Spleen (tissue), 11 donors: ENCODE results near the gene FIG4. TPM values are rescaled to one million over a fixed set of nuclear protein-coding genes. Genes with fewer than 3 reads are reported as not detected.
A peak's percentile ranks its signal among the peaks of the same experiment; 100 is the strongest.
"Not testable (repeated sequence)": the region's sequence is repeated elsewhere in the genome, so short reads cannot be mapped to it uniquely, and the experiment has no call there.

Experiments used
- DNase-seq: peaks from one replicate; pipeline ENCODE4 v3.0.0-alpha.2; 2020
- H3K27ac ChIP-seq, 8 donors: fragments of 200-600 bp; sonication (generic) in 7 of 8; 1 replicate in 4 of 8; 2 replicates in 4 of 8; pipeline versions ENCODE4 v1.5.0 to v1.8.0; 2016 to 2021; ENCODE audit warnings: inconsistent platforms in 4 of 8, mild to moderate bottlenecking in 4 of 8, moderate library complexity in 1 of 8
- H3K27me3 ChIP-seq, 7 donors: fragments of 200-600 bp; sonication (generic) in 6 of 7; replicated peaks in 1 of 7; 1 replicate in 4 of 7; 2 replicates in 3 of 7; pipeline versions ENCODE4 v1.5.0 to v1.8.0; 2016 to 2021; ENCODE audit warnings: inconsistent platforms in 3 of 7, mild to moderate bottlenecking in 1 of 7
- H3K36me3 ChIP-seq, 6 donors: fragments of 200-600 bp; sonication (generic) in 5 of 6; 1 replicate in 4 of 6; 2 replicates in 2 of 6; pipeline versions ENCODE4 v1.5.0 to v1.8.0; 2016 to 2021; ENCODE audit warnings: inconsistent platforms in 2 of 6
- H3K4me1 ChIP-seq, 6 donors: fragments of 200-600 bp; sonication (generic) in 5 of 6; 1 replicate in 3 of 6; 2 replicates in 3 of 6; pipeline versions ENCODE4 v1.5.0 to v1.8.0; 2016 to 2021; ENCODE audit warnings: inconsistent platforms in 3 of 6
- H3K4me3 ChIP-seq, 8 donors: fragments of 200-600 bp; sonication (generic) in 7 of 8; 1 replicate in 4 of 8; 2 replicates in 4 of 8; pipeline versions ENCODE4 v1.5.0 to v1.8.0; 2016 to 2021; ENCODE audit warnings: inconsistent platforms in 4 of 8, mild to moderate bottlenecking in 4 of 8, moderate library complexity in 2 of 8
- H3K9me3 ChIP-seq, 8 donors: fragments of 200-600 bp; sonication (generic) in 7 of 8; 1 replicate in 4 of 8; 2 replicates in 4 of 8; pipeline versions ENCODE4 v1.5.0 to v1.8.0; 2016 to 2021; ENCODE audit warnings: inconsistent platforms in 4 of 8
- CTCF ChIP-seq, 11 experiments: fragments of 200-600 bp in 7 of 11; fragments of 450-650 bp in 4 of 11; sonication (generic) in 4 of 11; IDR thresholded peaks in 8 of 11; conservative IDR thresholded peaks in 3 of 11; 1 replicate in 7 of 11; 2 replicates in 4 of 11; pipeline versions ENCODE4 v1.4.0 to v1.8.0; 2016 to 2021; ENCODE audit warnings: antibody characterized with exemption in 11 of 11, inconsistent platforms in 4 of 11, mild to moderate bottlenecking in 1 of 11
- POLR2A ChIP-seq, 3 donors: fragments of 450-650 bp; IDR thresholded peaks; one replicate each; pipeline ENCODE4 v1.5.1; 2017; ENCODE audit warnings: antibody characterized with exemption in 3 of 3, mild to moderate bottlenecking in 1 of 3
- POLR2AphosphoS5 ChIP-seq, 3 donors: sonication (generic); formaldehyde crosslinking; IDR thresholded peaks; one replicate each; pipeline ENCODE4 v1.5.1; 2017; ENCODE audit warnings: antibody characterized with exemption in 3 of 3
- WGBS, 5 donors: extraction: QIAGEN DNeasy Blood & Tissue Kit in 3 of 5; methylation state at CpG; one replicate each; pipeline versions ENCODE4 v1.1.5 to v1.1.7; 2013 to 2018; 5-methylcytosine and 5-hydroxymethylcytosine counted together
- intact Hi-C: fragments of 100-400 bp; cut with DNase I; formaldehyde crosslinking; loops from one replicate; pipeline ENCODE4 v1.15.0; 2023; ENCODE audit warnings: low total_unique reads
- polyA plus RNA-seq, 3 donors: library from polyadenylated mRNA; stranded (reverse); fragments of 200-250 nt; gene quantifications; one replicate each; pipeline ENCODE4 v1.2.1, GENCODE V29; 2013
- total RNA-seq, 7 donors: library from RNA; depleted of rRNA in 3 of 7; stranded (reverse); fragments of >200 nt in 3 of 7; fragmentation: NEBNext Ultra II Directional in 4 of 7; extraction: Animal tissue kit (Norgen Biotek cat#: 25700) in 4 of 7; gene quantifications; one replicate each; pipeline versions ENCODE4 v1.1.0 to v1.2.1, GENCODE V29; 2016 to 2021
- donor health status: healthy with polysubstance abuse.
- donor health status: DM: no; HTN: no; CAD: no; lungs with moderate emphysema.
- donor health status: DM: no; HTN: no; CAD: no.
- donor health status: Bipolar disorder and iron deficiency.
- donor health status: healthy.
- donor health status: DM: no; HTN: no; CAD: no.
- donor health status: DM: yes; HTN: yes; CAD: no.

The FIG4 gene
- total and polyA plus RNA-seq, 10 donors, result 10.2 to 35.1 (median 26.2) TPM

GRCh38 chr6:109678240-109678639 lies 12.9 kb upstream of the FIG4 start:
- Histone ChIP-seq H3K36me3 (no peaks in the 10 kb centered on the region), H3K27ac (no peak overlapping the region), H3K27me3 (no peaks in the 10 kb centered on the region), H3K9me3 (peaks cover 0 to 3% (median 0%) of the 10 kb centered on the region in 8 donors), H3K4me1 (no peaks in the 10 kb centered on the region), H3K4me3 (no peak overlapping the region)
- 72 to 82% (median 78%) methylated on average over 4 of the region's 4 CpGs for WGBS, 5 donors
- intact Hi-C loops, result no loop called here
- DNase-seq, result no peak
- TF ChIP-seq POLR2AphosphoS5 (IDR thresholded peaks at IDR 0.05), result no peak
- TF ChIP-seq POLR2A (IDR thresholded peaks at IDR 0.05), result no peak
- no peak for TF ChIP-seq CTCF (IDR thresholded peaks at IDR 0.05 in 8 of 11, conservative IDR thresholded peaks at IDR 0.05 in 3 of 11)

DNA sequence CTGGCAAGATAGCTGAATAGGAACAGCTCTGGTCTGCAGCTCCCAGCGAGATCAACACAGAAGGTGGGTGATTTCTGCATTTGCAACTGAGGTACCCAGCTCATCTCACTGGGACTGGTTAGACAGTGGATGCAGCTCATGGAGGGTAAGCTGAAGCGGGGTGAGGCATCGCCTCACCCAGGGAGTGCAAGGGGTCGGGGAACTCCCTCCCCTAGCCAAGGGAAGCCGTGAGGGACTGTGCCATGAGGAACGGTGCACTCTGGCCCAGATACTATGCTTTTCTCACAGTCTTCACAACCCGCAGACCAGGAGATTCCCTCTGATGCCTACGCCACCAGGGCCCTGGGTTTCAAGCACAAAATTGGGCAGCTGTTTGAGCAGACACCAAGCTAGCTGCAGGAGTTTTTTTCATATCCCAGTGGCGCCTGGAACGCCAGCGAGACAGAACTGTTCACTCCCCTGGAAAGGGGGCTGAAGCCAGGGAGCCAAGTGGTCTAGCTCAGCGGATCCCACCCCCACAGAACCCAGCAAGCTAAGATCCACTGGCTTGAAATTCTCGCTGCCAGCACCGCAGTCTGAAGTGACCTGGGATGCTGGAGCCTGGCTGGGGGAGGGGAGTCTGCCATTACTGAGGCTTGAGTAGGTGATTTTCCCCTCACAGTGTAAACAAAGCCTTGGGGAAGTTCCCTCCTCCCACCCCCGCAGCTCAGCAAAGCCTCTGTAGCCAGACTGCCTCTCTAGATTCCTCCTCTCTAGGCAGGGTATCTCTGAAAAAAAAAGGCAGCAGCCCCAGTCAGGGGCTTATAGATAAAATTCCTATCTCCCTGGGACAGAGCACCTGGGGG lies 12.2 kb upstream of the FIG4 start:
- H3K27me3 ChIP-seq, H3K4me3 ChIP-seq, H3K4me1 ChIP-seq, H3K36me3 ChIP-seq, H3K27ac ChIP-seq, intact Hi-C loops, H3K9me3 ChIP-seq: not testable (repeated sequence)
- DNase-seq, result peak; percentile 31
- WGBS, 5 donors, result 77 to 84% (median 79%) methylated on average over 13 to 15 of the region's 15 CpGs

DNA sequence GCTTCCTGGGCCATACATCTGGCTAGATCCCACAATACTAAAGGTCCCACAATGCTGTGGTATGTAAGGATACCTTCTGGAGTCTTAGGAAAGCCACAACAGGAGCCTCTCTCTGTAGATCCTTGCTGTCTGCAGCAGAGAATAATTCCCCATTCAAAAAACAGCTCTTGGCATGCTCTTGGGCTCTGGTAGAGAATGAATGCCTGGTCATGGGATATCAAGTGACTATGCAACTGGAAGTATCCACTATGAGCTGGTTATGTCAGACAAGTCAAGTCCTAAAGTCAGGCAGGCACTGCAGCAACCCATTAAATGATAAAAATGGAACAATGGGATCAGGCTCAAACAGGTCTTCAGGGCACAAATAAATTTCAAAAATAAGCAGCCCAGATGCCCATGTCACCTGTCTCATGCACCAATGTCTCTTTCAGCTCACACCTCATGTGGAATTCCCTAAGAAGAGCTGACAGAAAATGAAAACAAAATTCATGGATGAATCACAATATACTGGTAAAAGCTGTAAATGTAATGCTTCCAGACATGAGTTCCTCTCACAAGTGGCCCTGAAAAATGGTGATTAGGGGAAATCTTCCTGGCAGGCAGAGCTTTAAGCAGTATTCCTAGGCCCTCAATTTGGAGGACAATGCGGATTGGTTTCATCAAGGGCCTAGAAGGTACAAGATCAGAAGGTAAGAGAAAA lies 4.4 kb upstream of the FIG4 start:
- no peak overlapping the region for H3K4me3 ChIP-seq
- no peak overlapping the region for H3K27ac ChIP-seq
- TF ChIP-seq POLR2A (IDR thresholded peaks at IDR 0.05) (no peak), CTCF (IDR thresholded peaks at IDR 0.05 in 8 of 11, conservative IDR thresholded peaks at IDR 0.05 in 3 of 11) (no peak), POLR2AphosphoS5 (IDR thresholded peaks at IDR 0.05) (no peak)
- WGBS, 5 donors, result 82 to 98% (median 95%) methylated on average over 1 of the region's 1 CpG
- peaks cover 0 to 5% (median 0%) of the 10 kb centered on the region in 8 donors for H3K9me3 ChIP-seq
- no peaks in the 10 kb centered on the region for H3K36me3 ChIP-seq
- no peaks in the 10 kb centered on the region for H3K27me3 ChIP-seq
- H3K4me1 ChIP-seq, result peaks cover 0 to 20% (median 12%) of the 10 kb centered on the region in 6 donors
- DNase-seq, result no peak
- intact Hi-C loops, result no loop called here

DNA sequence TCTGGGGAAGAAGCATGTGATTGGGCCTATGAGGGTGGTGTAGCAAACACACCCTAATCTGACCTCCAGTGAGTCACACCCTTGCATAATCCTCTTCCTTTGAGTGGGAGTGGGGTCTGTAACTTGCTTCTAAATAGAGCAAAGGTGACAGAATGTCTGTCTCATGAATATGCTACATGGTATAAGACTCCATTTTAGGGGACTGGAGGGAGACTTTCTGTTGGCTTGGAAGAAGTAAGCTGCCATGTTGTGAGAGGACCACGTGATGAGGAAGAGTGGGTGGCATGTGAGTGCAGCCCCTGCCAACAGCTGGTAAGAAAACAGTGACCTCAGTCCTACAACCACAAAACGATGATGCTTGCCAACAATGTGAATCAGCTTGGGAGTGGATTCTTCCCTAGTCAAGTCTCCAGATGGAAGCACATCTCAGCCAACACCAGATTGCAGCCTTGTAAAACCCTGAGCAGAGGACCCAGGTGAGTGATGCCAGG lies 3.8 kb upstream of the FIG4 start:
- no peaks in the 10 kb centered on the region for H3K27me3 ChIP-seq
- H3K4me1 ChIP-seq, result peaks cover 4 to 26% (median 18%) of the 10 kb centered on the region in 6 donors
- intact Hi-C loops, result no loop called here
- TF ChIP-seq POLR2A (IDR thresholded peaks at IDR 0.05) (no peak), POLR2AphosphoS5 (IDR thresholded peaks at IDR 0.05) (no peak), CTCF (IDR thresholded peaks at IDR 0.05 in 8 of 11, conservative IDR thresholded peaks at IDR 0.05 in 3 of 11) (no peak)
- DNase-seq, result no peak
- H3K36me3 ChIP-seq, result no peaks in the 10 kb centered on the region
- H3K4me3 ChIP-seq, result no peak overlapping the region
- WGBS, 5 donors, result 49 to 71% (median 61%) methylated on average over 2 of the region's 2 CpGs
- peaks cover 0 to 5% (median 0%) of the 10 kb centered on the region in 8 donors for H3K9me3 ChIP-seq
- H3K27ac ChIP-seq, result no peak overlapping the region
